ENCODE results near the gene FCN3. TPM values are rescaled to one million over a fixed set of nuclear protein-coding genes. Genes with fewer than 3 reads are reported as not detected.

Gene FCN3
- total RNA-seq, 1 donor from 2014 or later, result 1,125 TPM

DNA sequence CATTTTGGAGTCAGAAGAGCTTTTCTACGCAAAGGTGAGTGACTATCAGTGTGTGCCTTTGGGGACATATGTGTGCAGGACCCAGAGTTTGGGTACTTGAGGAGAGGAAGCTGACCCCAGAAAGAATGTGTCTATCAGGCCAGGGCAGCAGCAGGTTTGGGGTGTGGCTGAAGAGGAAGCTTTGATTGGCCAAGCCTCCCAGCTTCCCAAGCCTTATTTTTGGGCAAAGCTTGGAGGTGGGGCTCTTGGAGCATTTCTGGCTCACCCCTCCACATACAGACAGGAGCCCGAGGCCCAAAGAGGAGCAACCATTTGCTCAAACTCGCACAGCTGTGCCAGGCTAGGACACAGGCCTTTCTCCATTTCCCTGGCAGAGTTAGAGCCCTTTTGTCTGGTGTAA lies 22.5 kb upstream of the FCN3 start:
- Histone ChIP-seq H3K4me1 (peaks cover 39% of the 10 kb centered on the region), H3K4me3 (no peak overlapping the region)
- ATAC-seq, result no peak

DNA sequence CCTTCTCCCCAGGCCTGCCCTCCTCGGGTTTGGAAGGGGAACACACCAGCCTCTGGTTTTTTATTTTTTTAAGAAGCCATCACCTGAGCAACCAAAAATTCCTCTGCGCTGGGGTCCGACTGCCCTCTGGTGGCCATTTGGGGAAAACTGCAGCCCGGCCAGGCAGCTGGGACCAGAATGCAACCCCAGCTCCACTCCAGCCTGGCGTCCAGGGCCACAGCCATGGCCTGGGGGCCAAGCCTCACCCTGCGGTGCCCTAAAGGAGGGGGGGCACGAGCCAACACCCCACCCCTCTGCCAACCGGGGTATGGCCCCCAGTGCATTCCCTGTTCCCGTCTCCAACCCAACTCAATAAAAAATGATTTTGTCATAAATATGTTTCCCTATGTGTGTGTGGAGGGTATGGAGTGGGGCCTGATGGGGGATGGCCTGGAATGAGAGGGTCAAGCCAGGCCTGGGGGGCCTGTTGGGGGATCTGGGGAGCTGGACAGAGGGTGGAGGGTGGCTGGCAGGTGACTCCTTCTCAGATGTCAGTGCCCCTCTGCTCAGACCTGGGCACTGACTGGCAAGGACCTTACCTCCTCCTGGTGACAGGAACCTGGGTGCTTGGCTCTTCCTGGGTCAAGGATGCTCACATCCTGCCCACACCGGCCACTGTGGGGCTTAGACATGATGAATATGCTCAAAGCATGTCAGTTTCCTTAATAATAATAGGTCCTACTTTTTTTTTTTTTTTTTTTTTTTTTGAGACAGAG lies 21.0 kb upstream of the FCN3 start:
- Histone ChIP-seq H3K4me3 (no peak overlapping the region), H3K27ac (no peak overlapping the region), H3K27me3 (ENCODE audit: low read depth) (no peaks in the 10 kb centered on the region), H3K9me3 (no peaks in the 10 kb centered on the region), H3K4me1 (peaks cover 37% of the 10 kb centered on the region), H3K36me3 (no peaks in the 10 kb centered on the region)
- peak; percentile 79 for DNase-seq
- ATAC-seq, result peak; percentile 53
- TF ChIP-seq, protein P1, sequence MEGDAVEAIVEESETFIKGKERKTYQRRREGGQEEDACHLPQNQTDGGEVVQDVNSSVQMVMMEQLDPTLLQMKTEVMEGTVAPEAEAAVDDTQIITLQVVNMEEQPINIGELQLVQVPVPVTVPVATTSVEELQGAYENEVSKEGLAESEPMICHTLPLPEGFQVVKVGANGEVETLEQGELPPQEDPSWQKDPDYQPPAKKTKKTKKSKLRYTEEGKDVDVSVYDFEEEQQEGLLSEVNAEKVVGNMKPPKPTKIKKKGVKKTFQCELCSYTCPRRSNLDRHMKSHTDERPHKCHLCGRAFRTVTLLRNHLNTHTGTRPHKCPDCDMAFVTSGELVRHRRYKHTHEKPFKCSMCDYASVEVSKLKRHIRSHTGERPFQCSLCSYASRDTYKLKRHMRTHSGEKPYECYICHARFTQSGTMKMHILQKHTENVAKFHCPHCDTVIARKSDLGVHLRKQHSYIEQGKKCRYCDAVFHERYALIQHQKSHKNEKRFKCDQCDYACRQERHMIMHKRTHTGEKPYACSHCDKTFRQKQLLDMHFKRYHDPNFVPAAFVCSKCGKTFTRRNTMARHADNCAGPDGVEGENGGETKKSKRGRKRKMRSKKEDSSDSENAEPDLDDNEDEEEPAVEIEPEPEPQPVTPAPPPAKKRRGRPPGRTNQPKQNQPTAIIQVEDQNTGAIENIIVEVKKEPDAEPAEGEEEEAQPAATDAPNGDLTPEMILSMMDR (IDR thresholded peaks at IDR 0.05), result peak; percentile 98
- intact Hi-C loops (cut with DNase I), result loop anchor here (10.0 kb wide), 1 partner anchor 91 kb away; no protein-coding TSS in a partner anchor

More for the DNA sequence above, 22.5 kb upstream of the FCN3 start:
- Histone ChIP-seq H3K36me3 (no peaks in the 10 kb centered on the region), H3K9me3 (no peaks in the 10 kb centered on the region), H3K27me3 (ENCODE audit: low read depth) (no peaks in the 10 kb centered on the region), H3K27ac (no peak overlapping the region)
- intact Hi-C loops (cut with DNase I), result loop anchor here (10.0 kb wide), 1 partner anchor 92 kb away; no protein-coding TSS in a partner anchor
- TF ChIP-seq, protein P1 (IDR thresholded peaks at IDR 0.05), result no peak
- DNase-seq, result no peak

DNA sequence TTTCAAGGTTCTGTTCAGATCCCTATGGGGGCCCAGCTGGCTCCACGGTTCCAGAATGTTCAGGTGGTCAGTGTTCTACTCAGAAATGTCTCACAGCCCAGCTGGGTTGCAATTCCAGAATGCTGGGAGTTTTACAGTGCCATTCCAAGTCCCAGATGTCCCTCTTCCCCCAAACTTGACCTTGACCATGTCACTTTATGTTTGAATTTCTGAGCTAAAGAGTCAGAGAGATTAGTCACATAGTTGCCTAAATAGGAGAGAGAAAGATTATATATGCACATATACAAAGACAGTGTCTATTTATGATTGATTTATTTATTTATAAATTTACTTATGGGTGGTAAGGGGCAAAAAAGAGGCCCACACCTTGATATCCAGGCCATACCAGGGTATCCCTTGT lies 20.3 kb upstream of the FCN3 start:
- ATAC-seq (no peak), DNase-seq (no peak)
- no peaks in the 10 kb centered on the region for H3K27me3 ChIP-seq (ENCODE audit: low read depth)
- intact Hi-C loops (cut with DNase I), result loop anchor here (10.0 kb wide), 1 partner anchor 90 kb away; no protein-coding TSS in a partner anchor
- peaks cover 36% of the 10 kb centered on the region for H3K4me1 ChIP-seq
- no peaks in the 10 kb centered on the region for H3K9me3 ChIP-seq
- TF ChIP-seq, protein P1 (IDR thresholded peaks at IDR 0.05), result no peak
- H3K4me3 ChIP-seq, result no peak overlapping the region
- no peak overlapping the region for H3K27ac ChIP-seq
- no peaks in the 10 kb centered on the region for H3K36me3 ChIP-seq

DNA sequence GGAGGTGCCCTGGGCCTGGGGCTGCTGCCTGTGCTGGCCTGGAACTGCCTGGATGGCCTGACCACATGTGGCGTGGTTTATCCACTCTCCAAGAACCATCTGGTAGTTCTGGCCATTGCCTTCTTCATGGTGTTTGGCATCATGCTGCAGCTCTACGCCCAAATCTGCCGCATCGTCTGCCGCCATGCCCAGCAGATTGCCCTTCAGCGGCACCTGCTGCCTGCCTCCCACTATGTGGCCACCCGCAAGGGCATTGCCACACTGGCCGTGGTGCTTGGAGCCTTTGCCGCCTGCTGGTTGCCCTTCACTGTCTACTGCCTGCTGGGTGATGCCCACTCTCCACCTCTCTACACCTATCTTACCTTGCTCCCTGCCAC lies 19.6 kb upstream of the FCN3 start:
- H3K27ac ChIP-seq, result no peak overlapping the region
- intact Hi-C loops (cut with DNase I), result loop anchor here (10.0 kb wide), 1 partner anchor 89 kb away; no protein-coding TSS in a partner anchor
- ATAC-seq (no peak), DNase-seq (no peak)
- H3K4me3 ChIP-seq, result no peak overlapping the region
- peaks cover 41% of the 10 kb centered on the region for H3K4me1 ChIP-seq
- H3K27me3 ChIP-seq (ENCODE audit: low read depth), result no peaks in the 10 kb centered on the region
- no peaks in the 10 kb centered on the region for H3K9me3 ChIP-seq
- H3K36me3 ChIP-seq, result no peaks in the 10 kb centered on the region
- TF ChIP-seq, protein P1 (IDR thresholded peaks at IDR 0.05), result no peak

DNA sequence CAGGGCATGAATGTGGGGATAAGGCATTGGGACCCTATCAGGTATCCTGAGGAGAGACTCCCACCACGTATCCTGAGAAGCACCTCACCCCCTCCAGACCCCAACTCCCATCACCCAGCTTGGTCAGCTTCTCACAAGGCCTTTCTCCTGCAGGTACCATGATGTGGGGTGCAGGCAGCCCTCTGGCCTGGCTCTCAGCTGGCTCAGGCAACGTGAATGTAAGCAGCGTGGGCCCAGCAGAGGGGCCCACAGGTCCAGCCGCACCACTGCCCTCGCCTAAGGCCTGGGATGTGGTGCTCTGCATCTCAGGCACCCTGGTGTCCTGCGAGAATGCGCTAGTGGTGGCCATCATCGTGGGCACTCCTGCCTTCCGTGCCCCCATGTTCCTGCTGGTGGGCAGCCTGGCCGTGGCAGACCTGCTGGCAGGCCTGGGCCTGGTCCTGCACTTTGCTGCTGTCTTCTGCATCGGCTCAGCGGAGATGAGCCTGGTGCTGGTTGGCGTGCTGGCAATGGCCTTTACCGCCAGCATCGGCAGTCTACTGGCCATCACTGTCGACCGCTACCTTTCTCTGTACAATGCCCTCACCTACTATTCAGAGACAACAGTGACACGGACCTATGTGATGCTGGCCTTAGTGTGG lies 19.1 kb upstream of the FCN3 start:
- H3K4me3 ChIP-seq, result no peak overlapping the region
- no peak overlapping the region for H3K27ac ChIP-seq
- TF ChIP-seq, protein P1 (IDR thresholded peaks at IDR 0.05), result no peak
- DNase-seq, result no peak
- H3K4me1 ChIP-seq, result peaks cover 41% of the 10 kb centered on the region
- H3K27me3 ChIP-seq (ENCODE audit: low read depth), result no peaks in the 10 kb centered on the region
- intact Hi-C loops (cut with DNase I), result loop anchor here (10.0 kb wide), 1 partner anchor 89 kb away; no protein-coding TSS in a partner anchor
- H3K36me3 ChIP-seq, result no peaks in the 10 kb centered on the region
- H3K9me3 ChIP-seq, result no peaks in the 10 kb centered on the region
- ATAC-seq, result no peak
